HFFc6 (cell line): ENCODE results near the gene BAIAP2L2. TPM values are rescaled to one million over a fixed set of nuclear protein-coding genes. Genes with fewer than 3 reads are reported as not detected.

Experiments
- DNase-seq: peaks from one replicate; pipeline ENCODE4 v3.0.0-alpha.2; 2018
- H3K27ac Mint-ChIP-seq: 2 replicates; pipeline ENCODE4 v1.8.0; 2020; ENCODE audit warnings: mild to moderate bottlenecking, mixed read lengths
- H3K27me3 Mint-ChIP-seq: 2 replicates; pipeline ENCODE4 v1.8.0; 2021; ENCODE audit warnings: mild to moderate bottlenecking, moderate library complexity, mixed read lengths; ENCODE audit not compliant: insufficient read depth
- H3K36me3 Mint-ChIP-seq: 2 replicates; pipeline ENCODE4 v1.8.0; 2021; ENCODE audit warnings: low read depth, mixed read lengths
- H3K4me1 Mint-ChIP-seq: 2 replicates; pipeline ENCODE4 v1.8.0; 2020; ENCODE audit warnings: low read depth, mixed read lengths
- H3K4me3 Mint-ChIP-seq: 2 replicates; pipeline ENCODE4 v1.8.0; 2020; ENCODE audit warnings: mild to moderate bottlenecking, moderate library complexity, mixed read lengths
- H3K9me3 Mint-ChIP-seq: 2 replicates; pipeline ENCODE4 v1.8.0; 2020; ENCODE audit warnings: mild to moderate bottlenecking, mixed read lengths
- total RNA-seq, 6 experiments: library from RNA; stranded (reverse); fragmentation: NEBNext Ultra II Directional; extraction: Animal tissue kit (Norgen Biotek cat#: 25700); gene quantifications; 2 replicates in 1 of 6; 3 replicates in 5 of 6; pipeline ENCODE4 v1.2.3, GENCODE V29; 2021
- TF ChIP-seq, protein P1 (sequence below): fragments of 200-600 bp; sonication (generic); IDR thresholded peaks from 2 replicates; pipeline ENCODE4 v1.5.0; 2021; ENCODE audit warnings: antibody characterized with exemption, mild to moderate bottlenecking

Gene BAIAP2L2
- total RNA-seq, 6 experiments from 2014 or later = 0.08 TPM; not detected in 5

- TF ChIP-seq, protein P1, sequence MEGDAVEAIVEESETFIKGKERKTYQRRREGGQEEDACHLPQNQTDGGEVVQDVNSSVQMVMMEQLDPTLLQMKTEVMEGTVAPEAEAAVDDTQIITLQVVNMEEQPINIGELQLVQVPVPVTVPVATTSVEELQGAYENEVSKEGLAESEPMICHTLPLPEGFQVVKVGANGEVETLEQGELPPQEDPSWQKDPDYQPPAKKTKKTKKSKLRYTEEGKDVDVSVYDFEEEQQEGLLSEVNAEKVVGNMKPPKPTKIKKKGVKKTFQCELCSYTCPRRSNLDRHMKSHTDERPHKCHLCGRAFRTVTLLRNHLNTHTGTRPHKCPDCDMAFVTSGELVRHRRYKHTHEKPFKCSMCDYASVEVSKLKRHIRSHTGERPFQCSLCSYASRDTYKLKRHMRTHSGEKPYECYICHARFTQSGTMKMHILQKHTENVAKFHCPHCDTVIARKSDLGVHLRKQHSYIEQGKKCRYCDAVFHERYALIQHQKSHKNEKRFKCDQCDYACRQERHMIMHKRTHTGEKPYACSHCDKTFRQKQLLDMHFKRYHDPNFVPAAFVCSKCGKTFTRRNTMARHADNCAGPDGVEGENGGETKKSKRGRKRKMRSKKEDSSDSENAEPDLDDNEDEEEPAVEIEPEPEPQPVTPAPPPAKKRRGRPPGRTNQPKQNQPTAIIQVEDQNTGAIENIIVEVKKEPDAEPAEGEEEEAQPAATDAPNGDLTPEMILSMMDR = no peak
- H3K4me1 Mint-ChIP-seq = no peaks in the 10 kb centered on the region
- no peak for DNase-seq
- no peak overlapping the region for H3K4me3 Mint-ChIP-seq
- peaks cover 26% of the 10 kb centered on the region for H3K27me3 Mint-ChIP-seq
- H3K36me3 Mint-ChIP-seq = no peaks in the 10 kb centered on the region
- H3K9me3 Mint-ChIP-seq = no peaks in the 10 kb centered on the region
- no peak overlapping the region for H3K27ac Mint-ChIP-seq
Measured at GRCh38 chr22:38087855-38088254, 22.6 kb downstream of the BAIAP2L2 start.

GRCh38 chr22:38086942-38087341 lies 23.5 kb downstream of the BAIAP2L2 start:
- Mint-ChIP-seq H3K27me3 (peaks cover 26% of the 10 kb centered on the region), H3K9me3 (no peaks in the 10 kb centered on the region), H3K4me1 (no peaks in the 10 kb centered on the region), H3K27ac (no peak overlapping the region), H3K36me3 (no peaks in the 10 kb centered on the region), H3K4me3 (no peak overlapping the region)
- TF ChIP-seq, protein P1 = no peak
- DNase-seq = no peak

GRCh38 chr22:38086001-38086845 lies 24.3 kb downstream of the BAIAP2L2 start:
- Mint-ChIP-seq H3K27me3 (peaks cover 26% of the 10 kb centered on the region), H3K9me3 (no peaks in the 10 kb centered on the region), H3K36me3 (no peaks in the 10 kb centered on the region), H3K27ac (no peak overlapping the region), H3K4me3 (no peak overlapping the region), H3K4me1 (no peaks in the 10 kb centered on the region)
- no peak for DNase-seq
- TF ChIP-seq, protein P1 = no peak

DNA sequence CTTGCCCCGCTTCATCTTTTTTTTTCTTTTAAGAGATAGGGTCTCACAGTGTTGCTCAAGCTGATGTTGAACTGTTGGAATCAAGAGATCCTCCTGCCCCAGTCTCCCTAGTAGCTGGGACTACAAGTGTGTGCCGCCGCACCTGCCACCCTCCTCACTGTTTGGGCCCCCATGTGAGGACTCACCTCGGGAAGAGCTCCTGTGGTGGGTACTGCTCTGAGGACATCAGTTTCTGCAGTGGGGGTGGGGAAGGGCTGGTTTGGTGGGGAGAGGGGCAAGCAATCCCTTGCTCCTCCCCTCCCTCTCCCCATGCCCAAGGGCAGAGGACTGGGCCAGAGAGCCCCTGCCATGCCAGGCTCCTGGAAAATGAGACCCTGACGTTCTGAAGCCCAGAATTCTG lies 25.0 kb downstream of the BAIAP2L2 start:
- H3K27ac Mint-ChIP-seq = no peak overlapping the region
- no peaks in the 10 kb centered on the region for H3K36me3 Mint-ChIP-seq
- no peak overlapping the region for H3K4me3 Mint-ChIP-seq
- TF ChIP-seq, protein P1 = no peak
- no peaks in the 10 kb centered on the region for H3K4me1 Mint-ChIP-seq
- no peak for DNase-seq
- peaks cover 21% of the 10 kb centered on the region for H3K27me3 Mint-ChIP-seq
- no peaks in the 10 kb centered on the region for H3K9me3 Mint-ChIP-seq

DNA sequence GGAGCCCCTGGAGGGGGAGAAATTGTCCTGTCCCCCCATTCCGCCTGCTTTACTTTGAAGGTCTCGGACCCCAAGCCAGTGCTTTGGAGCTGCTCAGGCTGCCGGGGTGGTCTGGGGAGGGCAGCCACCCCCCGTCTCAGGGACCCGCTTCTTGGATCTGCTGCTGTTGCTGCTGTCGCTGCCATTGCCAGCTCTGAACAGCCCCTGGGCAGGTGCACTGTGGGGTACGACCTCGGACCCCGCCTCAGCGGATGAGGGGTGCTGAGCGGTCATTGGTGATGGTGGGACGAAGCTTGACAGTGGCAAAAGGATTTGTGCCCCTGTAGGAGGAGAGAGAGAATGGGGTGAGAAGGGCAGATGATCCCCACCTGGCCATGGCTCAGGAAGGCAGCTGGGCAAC lies 25.4 kb downstream of the BAIAP2L2 start:
- Mint-ChIP-seq H3K27ac (no peak overlapping the region), H3K27me3 (peaks cover 18% of the 10 kb centered on the region), H3K4me3 (no peak overlapping the region), H3K4me1 (no peaks in the 10 kb centered on the region), H3K9me3 (no peaks in the 10 kb centered on the region), H3K36me3 (no peaks in the 10 kb centered on the region)
- TF ChIP-seq, protein P1 = no peak
- no peak for DNase-seq
